Stimulated activated naive B cell treated with anti-CD40 and anti-IgM and Interleukin-4, amounts not matched to agents 10 μg/mL and 1 μg/mL and 100 μg/mL, for 72 hours (primary cell): ENCODE measurements around the gene RNASE4.

Experiments used
- ATAC-seq, 2 donors: fragments of 150-1000 bp; cut with Tn5 transposase; replicated peaks; 2 replicates each; pipeline ENCODE4 v1.10.0; 2021; ENCODE audit warnings: moderate library complexity in 1 of 2
- DNase-seq: peaks from one replicate; pipeline ENCODE4 v3.0.0; 2021
- H3K27ac Mint-ChIP-seq: one replicate; pipeline ENCODE4 v1.8.0; 2022; ENCODE audit warnings: mild to moderate bottlenecking, mixed read lengths
- H3K27me3 Mint-ChIP-seq, 2 donors: one replicate each; pipeline ENCODE4 v1.8.0; 2022; ENCODE audit warnings: mixed read lengths in 2 of 2
- H3K36me3 Mint-ChIP-seq, 2 donors: one replicate each; pipeline ENCODE4 v1.8.0; 2022; ENCODE audit warnings: mixed read lengths in 2 of 2, mild to moderate bottlenecking in 1 of 2
- H3K4me1 Mint-ChIP-seq, 2 donors: one replicate each; pipeline ENCODE4 v1.8.0; 2022; ENCODE audit warnings: mixed read lengths in 2 of 2, mild to moderate bottlenecking in 1 of 2
- H3K4me3 Mint-ChIP-seq, 2 donors: one replicate each; pipeline ENCODE4 v1.8.0; 2022; ENCODE audit warnings: mild to moderate bottlenecking in 2 of 2, mixed read lengths in 2 of 2, moderate library complexity in 1 of 2
- H3K9me3 Mint-ChIP-seq, 2 donors: one replicate each; pipeline ENCODE4 v1.8.0; 2022; ENCODE audit warnings: mixed read lengths in 2 of 2, mild to moderate bottlenecking in 1 of 2

The RNASE4 gene

GRCh38 chr14:20682435-20683124 lies 1.8 kb upstream of the RNASE4 start:
- no peaks in the 10 kb centered on the region for H3K9me3 Mint-ChIP-seq
- no peak overlapping the region for H3K27ac Mint-ChIP-seq
- ATAC-seq (peak; percentile 70 to 72), DNase-seq (peak; percentile 77)
- H3K36me3 Mint-ChIP-seq: no peaks in the 10 kb centered on the region
- no peak overlapping the region for H3K4me3 Mint-ChIP-seq
- peaks cover 6% of the 10 kb centered on the region in 2 donors for H3K27me3 Mint-ChIP-seq
- peaks cover 0 to 27% of the 10 kb centered on the region in 2 donors for H3K4me1 Mint-ChIP-seq

GRCh38 chr14:20683125-20683890 lies 1.1 kb upstream of the RNASE4 start:
- no peak overlapping the region for H3K27ac Mint-ChIP-seq
- ATAC-seq (peak; percentile 56 to 58), DNase-seq (peak; percentile 82)
- H3K4me3 Mint-ChIP-seq: no peak overlapping the region
- H3K36me3 Mint-ChIP-seq: no peaks in the 10 kb centered on the region
- peaks cover 6% of the 10 kb centered on the region in 2 donors for H3K27me3 Mint-ChIP-seq
- H3K9me3 Mint-ChIP-seq: no peaks in the 10 kb centered on the region
- peaks cover 0 to 27% of the 10 kb centered on the region in 2 donors for H3K4me1 Mint-ChIP-seq

DNA sequence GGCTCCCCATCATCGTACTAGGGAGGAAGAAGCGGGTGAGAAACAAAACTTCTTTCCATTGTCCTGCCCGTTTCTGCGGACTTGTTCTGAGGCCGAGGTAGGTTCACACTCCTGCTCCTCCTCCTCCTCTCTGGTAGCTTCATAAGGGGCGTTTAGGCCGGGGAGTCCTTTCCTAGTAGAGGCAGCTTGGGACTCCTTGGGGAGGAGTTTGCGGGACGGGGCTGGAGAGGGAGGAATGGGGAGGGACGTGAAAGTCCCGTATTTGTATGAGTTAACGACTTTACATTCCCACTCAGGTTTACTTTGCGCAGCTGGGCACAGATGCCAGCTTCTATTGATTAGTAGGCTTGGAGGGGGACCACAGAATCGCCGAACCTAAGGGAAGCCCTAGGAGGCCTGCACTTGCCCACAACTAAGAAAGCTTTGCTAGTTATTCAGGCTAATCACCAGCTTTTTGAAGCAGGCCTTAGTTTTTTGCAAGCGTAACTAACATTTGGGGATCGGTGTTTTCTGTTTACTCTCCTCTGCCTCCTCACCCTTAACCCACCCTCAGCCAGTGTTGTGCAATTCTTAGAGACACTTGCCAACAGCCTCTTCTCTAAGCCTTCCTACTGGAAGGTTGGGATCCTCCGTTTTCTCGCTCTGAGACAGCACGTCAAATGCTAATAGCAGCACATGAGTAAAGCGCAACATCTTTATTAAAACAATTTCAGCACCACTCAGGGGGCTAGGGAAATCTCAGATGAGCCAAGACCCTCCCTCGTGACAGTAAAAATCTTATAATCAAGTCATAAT lies 499 bp downstream of the RNASE4 start:
- no peaks in the 10 kb centered on the region for H3K36me3 Mint-ChIP-seq

GRCh38 chr14:20686386-20687143 lies 2.2 kb downstream of the RNASE4 start:
- no peaks in the 10 kb centered on the region for H3K36me3 Mint-ChIP-seq
- H3K4me1 Mint-ChIP-seq: peaks cover 7 to 14% of the 10 kb centered on the region in 2 donors
- H3K4me3 Mint-ChIP-seq: no peak overlapping the region
- no peak for ATAC-seq
- no peaks in the 10 kb centered on the region for H3K9me3 Mint-ChIP-seq
- no peaks in the 10 kb centered on the region for H3K27me3 Mint-ChIP-seq
- no peak overlapping the region for H3K27ac Mint-ChIP-seq
- no peak for DNase-seq

More for the DNA sequence above, 499 bp downstream of the RNASE4 start:
- H3K9me3 Mint-ChIP-seq: no peaks in the 10 kb centered on the region
- H3K4me1 Mint-ChIP-seq: peaks cover 0 to 23% of the 10 kb centered on the region in 2 donors
- ATAC-seq (no peak), DNase-seq (no peak)
- peaks cover 6% of the 10 kb centered on the region in 2 donors for H3K27me3 Mint-ChIP-seq
- peak overlapping the region; percentile 66 for H3K27ac Mint-ChIP-seq
- H3K4me3 Mint-ChIP-seq: peak overlapping the region in 1 of 2 donors; percentile 13

DNA sequence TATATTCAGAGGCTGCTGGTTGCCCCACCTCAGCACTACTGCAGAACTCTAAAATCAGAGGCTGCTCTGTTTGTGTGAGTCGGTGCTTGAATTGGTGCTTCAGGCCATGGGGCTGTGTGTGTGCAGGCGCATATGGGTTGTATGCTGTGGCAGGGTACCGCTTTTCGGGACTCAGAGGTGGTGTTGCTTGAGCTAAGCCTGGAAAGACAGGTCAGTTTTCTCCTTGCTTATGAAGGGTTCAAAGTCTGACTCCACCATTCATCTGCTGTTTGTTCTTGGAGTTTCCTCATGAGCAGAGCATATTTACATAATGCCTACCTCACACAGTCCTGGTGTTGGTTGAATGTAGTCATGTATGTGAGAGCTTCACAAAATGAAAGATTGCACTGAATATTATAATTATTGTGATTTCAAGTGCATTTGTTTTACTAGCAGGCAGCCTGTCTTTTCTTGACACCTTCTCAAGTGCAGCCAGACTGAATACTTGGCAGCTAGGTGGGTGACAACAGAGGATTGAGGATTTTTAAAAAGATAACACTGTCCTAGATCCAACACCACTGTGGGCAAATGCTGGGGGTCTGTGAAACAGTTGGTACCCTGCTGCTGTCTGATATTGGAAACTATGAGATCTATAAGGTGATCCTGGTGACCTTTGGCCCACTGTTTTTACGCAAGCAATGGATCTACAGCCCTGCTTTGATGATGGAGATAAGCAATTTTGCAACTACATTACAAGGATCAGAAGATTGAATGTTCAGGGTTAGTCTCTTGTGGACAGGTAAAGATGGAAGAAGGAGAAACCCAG lies 3.2 kb downstream of the RNASE4 start:
- Mint-ChIP-seq H3K4me1 (peaks cover 7 to 9% of the 10 kb centered on the region in 2 donors), H3K27ac (no peak overlapping the region), H3K9me3 (no peaks in the 10 kb centered on the region), H3K36me3 (no peaks in the 10 kb centered on the region), H3K27me3 (no peaks in the 10 kb centered on the region), H3K4me3 (no peak overlapping the region)
- DNase-seq (no peak), ATAC-seq (no peak)

DNA sequence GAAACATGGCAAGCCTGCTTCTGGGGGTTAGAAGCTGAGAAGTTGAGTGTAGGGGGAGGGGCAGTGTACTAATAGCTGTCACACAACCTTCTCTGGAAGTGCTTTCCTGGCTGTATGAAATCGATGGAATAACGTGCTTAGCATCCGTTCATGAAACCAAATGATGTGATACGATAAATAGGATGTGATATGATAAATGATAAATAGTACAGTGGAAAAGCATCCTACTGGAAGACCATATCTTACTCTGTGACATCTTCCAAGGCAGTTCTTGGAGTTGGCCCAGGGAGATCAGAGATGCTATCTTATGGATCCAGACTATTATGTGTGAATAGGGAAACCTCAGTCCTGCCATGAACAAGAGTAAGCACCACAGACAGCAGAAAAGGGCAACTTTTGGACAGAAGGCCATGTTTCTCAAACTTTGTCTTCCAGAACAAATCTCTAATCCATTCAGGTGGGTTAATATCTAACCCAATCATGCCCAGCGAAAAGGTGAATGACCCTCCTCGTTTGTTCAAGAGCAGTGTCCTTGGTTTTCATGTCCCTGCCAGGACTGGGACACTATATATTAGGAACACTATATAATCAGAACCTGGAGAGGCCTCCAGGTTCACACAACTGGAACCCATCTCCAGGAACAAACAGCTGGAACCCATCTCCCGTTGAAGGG lies 3.9 kb downstream of the RNASE4 start, which contains the start of gene ANG:
Gene ANG, plus strand, starts transcription at position 598 of the 673 bp plus-strand sequence. CDS start 4,801 bp downstream, outside the sequence.
- Mint-ChIP-seq H3K4me1 (peaks cover 7 to 9% of the 10 kb centered on the region in 2 donors), H3K27me3 (no peaks in the 10 kb centered on the region), H3K4me3 (no peak within 1 kb of the TSS), H3K27ac (no peak within 1 kb of the TSS), H3K36me3 (no peaks in the 10 kb centered on the region), H3K9me3 (no peaks in the 10 kb centered on the region)
- DNase-seq (no peak), ATAC-seq (no peak)

DNA sequence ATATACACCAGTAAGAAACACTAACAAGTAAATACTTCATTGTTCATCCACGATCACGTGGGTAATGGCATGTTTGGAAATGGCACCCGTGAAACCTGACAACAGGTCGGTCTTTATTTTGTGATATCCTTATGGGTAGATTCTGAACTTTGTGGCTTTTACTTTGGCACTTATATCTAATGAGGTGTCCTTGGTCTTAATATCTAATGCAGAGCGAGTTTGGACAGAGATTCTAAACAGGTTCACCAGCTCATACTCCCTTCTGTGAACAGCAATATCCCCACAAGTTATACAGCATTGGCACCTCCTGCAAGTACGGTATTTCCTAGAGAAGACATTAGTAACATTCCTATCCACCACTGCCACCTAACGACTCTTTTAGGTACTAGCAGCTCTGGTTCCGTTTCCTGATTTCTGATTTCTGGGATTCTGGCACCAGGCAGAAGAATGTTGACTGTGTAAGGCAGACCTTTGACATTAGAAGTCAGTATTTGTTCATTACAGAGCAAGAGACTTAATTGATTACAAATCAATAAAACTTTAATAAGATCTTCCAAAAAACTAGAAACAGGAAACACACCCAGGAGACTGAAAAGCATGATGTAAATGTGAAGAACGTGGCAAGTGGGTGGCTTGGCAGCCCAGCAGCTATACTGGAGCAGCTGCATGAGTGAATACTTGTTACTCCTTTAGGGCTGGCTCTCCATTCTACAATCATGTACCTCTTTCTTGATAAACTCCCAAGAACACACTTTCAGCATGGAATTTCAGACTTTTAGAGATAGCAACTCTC lies 6.7 kb downstream of the RNASE4 start:
- H3K36me3 Mint-ChIP-seq: no peaks in the 10 kb centered on the region
- no peak overlapping the region for H3K27ac Mint-ChIP-seq
- H3K4me3 Mint-ChIP-seq: no peak overlapping the region

DNA sequence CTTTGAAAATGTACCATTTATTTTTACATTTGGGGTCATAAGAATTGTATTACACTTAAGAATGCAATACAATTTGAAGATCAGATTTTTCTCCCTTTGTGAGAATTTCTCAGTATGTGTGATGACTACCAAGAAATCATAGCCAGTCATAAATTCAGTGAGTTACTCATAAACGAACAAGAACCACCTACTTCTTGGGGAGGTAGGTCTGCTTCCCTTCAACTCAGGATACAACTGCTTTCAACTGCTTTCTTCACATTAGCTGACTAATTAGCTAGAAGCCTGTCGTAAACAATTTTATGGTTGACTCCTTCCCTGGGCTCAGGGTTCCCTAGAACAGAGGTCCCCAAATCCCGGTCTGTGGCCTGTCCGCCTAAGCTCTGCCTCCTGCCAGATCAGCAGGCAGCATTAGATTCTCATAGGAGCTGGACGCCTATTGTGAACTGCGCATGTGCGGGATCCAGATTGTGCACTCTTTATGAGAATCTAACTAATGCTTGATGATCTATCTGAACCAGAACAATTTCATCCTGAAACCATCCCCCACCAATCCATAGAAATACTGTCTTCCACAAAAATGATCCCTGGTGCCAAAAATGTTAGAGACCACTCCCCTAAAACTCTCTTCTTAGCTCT lies 7.9 kb downstream of the RNASE4 start:
- ATAC-seq: no peak
- no peaks in the 10 kb centered on the region for H3K27me3 Mint-ChIP-seq
- H3K27ac Mint-ChIP-seq: no peak overlapping the region
- peaks cover 3 to 7% of the 10 kb centered on the region in 2 donors for H3K4me1 Mint-ChIP-seq
- H3K36me3 Mint-ChIP-seq: no peaks in the 10 kb centered on the region
- H3K4me3 Mint-ChIP-seq: no peak overlapping the region
- no peaks in the 10 kb centered on the region for H3K9me3 Mint-ChIP-seq
- DNase-seq: no peak

More for the DNA sequence above, 6.7 kb downstream of the RNASE4 start:
- H3K4me1 Mint-ChIP-seq: peaks cover 5 to 7% of the 10 kb centered on the region in 2 donors
- H3K27me3 Mint-ChIP-seq: no peaks in the 10 kb centered on the region
- H3K9me3 Mint-ChIP-seq: no peaks in the 10 kb centered on the region
- DNase-seq (no peak), ATAC-seq (peak; percentile 82 to 85)

- Mint-ChIP-seq H3K27me3 (no peaks in the 10 kb centered on the region), H3K9me3 (peaks cover 0 to 4% of the 10 kb centered on the region in 2 donors), H3K4me3 (no peak overlapping the region), H3K36me3 (no peaks in the 10 kb centered on the region), H3K4me1 (peaks cover 2 to 16% of the 10 kb centered on the region in 2 donors), H3K27ac (no peak overlapping the region)
- ATAC-seq: no peak
- no peak for DNase-seq
Observed at GRCh38 chr14:20696764-20697163, 12.4 kb downstream of the RNASE4 start.

GRCh38 chr14:20697273-20698017 lies 13.1 kb downstream of the RNASE4 start:
- Mint-ChIP-seq H3K4me3 (no peak overlapping the region), H3K36me3 (no peaks in the 10 kb centered on the region), H3K9me3 (peaks cover 0 to 4% of the 10 kb centered on the region in 2 donors), H3K27me3 (no peaks in the 10 kb centered on the region), H3K27ac (no peak overlapping the region), H3K4me1 (peaks cover 2 to 16% of the 10 kb centered on the region in 2 donors)
- ATAC-seq: peak; percentile 77 to 90
- DNase-seq: peak; percentile 58

- ATAC-seq: no peak
- H3K36me3 Mint-ChIP-seq: no peaks in the 10 kb centered on the region
- peaks cover 2 to 16% of the 10 kb centered on the region in 2 donors for H3K4me1 Mint-ChIP-seq
- no peak for DNase-seq
- H3K4me3 Mint-ChIP-seq: no peak overlapping the region
- H3K9me3 Mint-ChIP-seq: peaks cover 0 to 4% of the 10 kb centered on the region in 2 donors
- no peaks in the 10 kb centered on the region for H3K27me3 Mint-ChIP-seq
- no peak overlapping the region for H3K27ac Mint-ChIP-seq
Observed at GRCh38 chr14:20698018-20698329, 13.6 kb downstream of the RNASE4 start.
